GM19372 (cell line): ENCODE measurements around the gene NTRK3.

Experiments
- ATAC-seq: cut with Tn5 transposase; IDR thresholded peaks from one replicate; pipeline ENCODE4 v1.9.1; 2021; ENCODE audit warnings: mild to moderate bottlenecking, low read depth, moderate library complexity; ENCODE audit not compliant: unreplicated experiment

The NTRK3 gene

DNA sequence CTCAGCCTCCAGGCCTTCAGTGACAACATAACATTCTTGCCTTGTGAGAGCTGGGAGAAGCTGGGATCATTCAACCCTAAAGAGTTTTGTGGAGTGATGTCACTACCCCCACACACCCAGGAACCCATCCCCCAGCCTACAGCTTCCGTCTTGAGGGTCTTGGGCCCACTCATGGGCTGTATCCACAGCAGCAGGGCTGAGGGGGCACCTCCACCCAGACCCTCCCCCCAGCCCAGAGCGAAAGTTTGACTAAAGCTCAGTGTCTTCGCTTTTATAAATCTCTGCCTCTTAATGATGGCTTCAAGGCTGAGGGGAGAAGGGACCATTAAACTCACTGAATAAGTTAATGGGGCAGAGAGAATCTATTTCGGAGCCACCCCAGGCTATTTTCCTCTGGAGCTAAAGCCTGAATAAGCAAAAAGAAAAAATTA lies 23.8 kb downstream of the NTRK3 start:
- no peak for ATAC-seq

GRCh38 chr15:88231909-88232644 lies 24.5 kb downstream of the NTRK3 start:
- no peak for ATAC-seq

DNA sequence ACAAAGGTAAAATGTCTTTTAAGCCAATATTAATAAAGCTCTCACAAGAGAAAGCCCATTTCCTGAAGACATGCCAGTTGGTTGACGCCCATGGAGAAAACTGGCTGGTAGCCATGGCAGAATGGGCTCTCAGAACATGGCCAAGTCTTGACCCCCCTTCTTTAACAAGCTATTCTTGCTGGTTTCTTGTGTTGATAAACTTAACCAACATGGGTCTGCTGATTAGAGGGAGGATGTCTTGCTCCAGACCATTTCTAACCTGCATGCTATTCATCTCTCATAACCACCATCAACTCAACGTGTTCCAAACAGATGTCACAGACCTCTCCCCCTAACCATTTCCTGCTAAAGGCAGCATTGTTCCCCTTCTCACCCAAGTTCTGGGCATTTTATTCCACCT lies 25.7 kb downstream of the NTRK3 start:
- ATAC-seq = no peak

DNA sequence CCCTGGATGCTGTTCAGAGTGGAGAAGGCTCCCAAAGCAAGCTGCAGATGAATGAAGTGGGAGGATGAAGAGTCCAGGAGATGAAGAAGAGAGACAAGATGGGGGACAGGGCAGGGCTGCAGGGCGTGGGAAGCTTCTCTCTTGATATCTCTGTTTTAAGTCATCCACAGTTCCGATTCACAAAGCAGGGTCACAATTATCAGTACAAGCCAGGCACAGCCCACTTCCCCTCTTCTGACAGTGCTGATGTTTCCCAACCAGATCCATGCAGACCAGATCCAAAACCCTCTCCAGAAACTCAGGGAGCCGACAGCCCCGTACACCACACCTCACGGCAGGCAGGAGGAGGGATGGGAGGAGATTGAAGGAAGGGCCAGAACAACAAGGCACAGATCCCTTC lies 31.1 kb downstream of the NTRK3 start:
- ATAC-seq = no peak

GRCh38 chr15:88223084-88223483 lies 33.5 kb downstream of the NTRK3 start:
- no peak for ATAC-seq

GRCh38 chr15:88221836-88222235 lies 34.7 kb downstream of the NTRK3 start:
- no peak for ATAC-seq

GRCh38 chr15:88220443-88221335 lies 35.9 kb downstream of the NTRK3 start:
- ATAC-seq = no peak

DNA sequence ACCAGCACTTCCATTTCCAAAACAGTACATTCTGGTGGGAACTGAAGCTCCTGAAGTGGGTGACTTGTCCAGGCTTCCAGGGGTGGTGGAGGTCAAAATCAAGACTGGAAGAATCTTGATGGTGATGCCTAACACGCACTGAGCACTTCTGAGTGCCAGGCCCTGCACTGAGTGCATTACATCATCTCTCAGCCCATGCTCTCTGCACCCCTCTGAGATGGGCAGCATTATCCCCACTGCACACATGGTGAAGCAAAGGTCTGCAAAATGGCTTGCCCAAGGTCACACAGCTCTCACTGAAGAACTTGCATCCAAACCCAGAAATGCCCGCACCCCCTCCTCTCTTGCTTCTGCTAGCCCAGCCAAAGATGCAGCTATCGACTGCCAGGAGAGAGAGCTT lies 36.9 kb downstream of the NTRK3 start:
- no peak for ATAC-seq

- ATAC-seq = no peak
These were observed 37.9 kb downstream of the NTRK3 start for GRCh38 chr15:88218557-88219221.

DNA sequence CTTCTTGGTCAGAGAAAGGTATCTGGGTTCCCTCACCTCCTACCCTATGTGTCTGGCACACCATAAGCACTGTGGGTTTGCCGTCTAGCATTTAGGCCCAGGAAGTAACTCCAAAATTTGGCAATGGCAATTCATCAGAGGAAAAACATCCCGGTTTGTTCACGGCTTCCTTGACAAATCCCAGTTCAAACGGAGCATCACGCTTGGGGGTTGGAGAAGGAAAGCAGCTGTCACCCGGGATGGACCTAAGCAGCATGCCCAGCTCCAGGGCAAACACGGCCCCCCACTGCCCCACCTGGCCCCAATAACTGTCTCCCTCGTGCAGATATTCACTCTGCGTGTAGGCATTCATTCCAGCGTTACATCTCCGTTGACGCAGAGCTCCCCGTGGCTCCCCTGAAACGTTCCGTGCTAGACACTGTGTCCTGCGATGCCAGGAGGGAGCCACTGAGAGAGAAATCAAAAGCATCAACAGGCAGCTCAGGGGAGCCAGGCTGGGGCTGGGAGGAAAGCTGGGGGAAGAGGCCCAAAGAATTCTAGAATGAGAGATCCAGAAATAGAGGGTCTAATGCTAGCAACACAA lies 41.4 kb downstream of the NTRK3 start:
- no peak for ATAC-seq

- no peak for ATAC-seq
These were observed 47.4 kb downstream of the NTRK3 start for GRCh38 chr15:88209111-88209510.

DNA sequence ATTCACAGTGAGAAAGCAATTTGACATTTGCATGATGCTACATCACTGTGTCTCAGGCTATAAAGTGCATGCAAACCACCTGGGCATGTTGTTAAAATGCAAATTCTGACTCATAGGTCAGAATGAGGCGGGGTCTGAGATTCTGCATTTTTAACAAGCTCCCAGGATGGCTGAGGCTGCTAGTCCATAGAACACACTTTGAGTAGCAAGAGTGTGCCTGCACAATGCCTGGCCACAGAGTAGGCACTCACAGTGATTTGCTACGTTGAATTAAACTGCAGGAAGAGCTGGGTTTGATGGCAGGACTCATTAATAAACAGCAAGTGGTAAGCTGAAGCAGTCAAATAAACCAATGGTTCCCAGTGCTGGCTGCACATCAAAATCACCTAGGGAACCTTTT lies 48.1 kb downstream of the NTRK3 start:
- no peak for ATAC-seq

DNA sequence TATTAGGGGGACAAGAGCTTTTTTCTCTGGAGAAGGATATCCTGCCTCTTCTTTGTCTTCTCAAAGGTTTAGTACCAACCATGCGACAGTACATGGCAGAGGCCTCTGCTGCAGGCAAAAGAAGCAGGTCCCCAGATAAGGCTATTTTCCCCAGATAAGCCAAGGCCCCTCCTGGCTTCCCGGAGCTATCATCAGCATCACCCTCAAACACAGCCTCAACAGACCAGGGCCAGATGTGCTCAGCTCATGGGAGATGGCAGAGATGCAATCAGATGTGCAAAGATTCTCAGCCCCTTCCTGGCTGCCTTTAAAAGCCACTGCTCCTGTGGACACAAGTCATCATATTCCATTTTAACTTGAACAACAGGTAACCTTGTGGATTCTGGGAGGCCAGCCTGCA lies 49.0 kb downstream of the NTRK3 start:
- ATAC-seq = no peak

- no peak for ATAC-seq
These were observed 52.0 kb downstream of the NTRK3 start for GRCh38 chr15:88204584-88204983.

GRCh38 chr15:88202231-88202630 lies 54.3 kb downstream of the NTRK3 start:
- no peak for ATAC-seq

DNA sequence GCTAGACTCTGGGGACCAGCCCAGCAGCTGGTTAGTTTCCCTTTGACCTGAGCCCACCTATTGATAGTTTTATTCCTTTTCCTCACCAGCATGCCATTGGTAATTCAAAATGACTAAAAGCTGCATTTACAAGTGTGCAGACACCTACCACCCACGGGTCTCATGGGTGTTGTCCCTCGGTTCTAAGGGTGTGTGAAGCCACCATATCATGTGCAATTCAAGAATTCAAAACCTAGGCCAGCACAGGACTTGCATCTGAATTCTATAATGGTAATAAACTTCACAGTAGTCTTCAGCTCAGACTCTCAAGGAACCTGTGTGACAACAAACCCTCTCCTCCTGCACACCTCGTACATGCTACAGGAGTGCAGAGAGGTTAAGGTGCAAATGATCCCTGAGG lies 55.3 kb downstream of the NTRK3 start:
- no peak for ATAC-seq

- no peak for ATAC-seq
These were observed 59.6 kb downstream of the NTRK3 start for GRCh38 chr15:88196961-88197360.

- no peak for ATAC-seq
These were observed 62.4 kb downstream of the NTRK3 start for GRCh38 chr15:88194162-88194561.

GRCh38 chr15:88193415-88193814 lies 63.1 kb downstream of the NTRK3 start:
- ATAC-seq = no peak

DNA sequence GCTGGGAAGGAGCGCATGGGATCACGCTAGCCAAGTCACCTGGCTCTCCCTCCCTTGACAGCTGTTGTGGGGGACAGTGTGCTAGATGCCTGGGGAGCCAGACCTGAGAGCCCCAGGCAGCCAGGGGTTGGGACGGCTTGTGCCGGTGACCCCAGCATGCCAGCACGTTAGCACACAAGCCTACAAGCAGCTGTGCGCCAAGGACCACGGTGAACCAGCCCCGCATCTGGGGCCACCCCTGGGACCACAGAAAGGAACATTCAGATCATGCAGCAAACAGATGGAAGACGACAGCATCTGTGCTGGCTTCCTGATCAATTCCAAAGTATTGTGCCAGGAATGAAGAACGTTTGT lies 64.8 kb downstream of the NTRK3 start:
- no peak for ATAC-seq

- ATAC-seq = no peak
These were observed 66.3 kb downstream of the NTRK3 start for GRCh38 chr15:88190232-88190631.
